Measurements from ENCODE around the gene RAB25.
"Not testable (repeated sequence)": the region's sequence is repeated elsewhere in the genome, so short reads cannot be mapped to it uniquely, and the experiment has no call there.

Gene RAB25

DNA sequence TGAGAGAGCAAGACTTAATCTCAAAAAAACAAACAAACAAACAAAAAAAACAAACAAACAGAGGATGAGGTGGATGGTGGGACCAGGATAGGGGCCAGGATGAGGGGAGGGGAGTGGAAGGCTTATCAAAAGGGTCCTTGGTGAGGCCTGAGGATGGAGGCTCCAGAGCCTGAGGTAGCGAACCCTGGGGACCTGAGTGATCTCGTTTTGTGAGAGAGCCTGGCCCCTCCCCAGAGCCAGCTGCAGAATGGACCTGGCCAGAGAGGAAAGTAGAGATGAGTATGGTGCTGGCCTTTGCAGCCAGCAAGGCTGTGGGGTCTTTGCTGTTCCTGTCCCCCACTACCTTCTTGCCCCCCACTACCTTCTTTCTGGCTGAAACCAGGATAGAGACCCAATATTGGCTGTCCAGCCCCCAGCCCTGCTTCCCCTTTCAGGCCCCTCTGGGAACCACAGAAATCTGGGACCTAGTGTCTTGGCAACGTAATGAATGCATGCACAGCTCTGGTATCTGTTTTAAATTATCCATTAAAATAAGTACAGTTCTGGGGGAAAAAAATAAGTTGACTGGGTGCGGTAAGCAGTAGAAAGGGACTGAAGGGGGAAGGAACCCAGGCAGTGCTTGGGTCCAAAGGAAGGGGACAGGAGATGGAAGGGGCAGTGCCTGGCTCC is 52.5 kb downstream of the RAB25 start:
- Histone ChIP-seq H3K4me1 (ENCODE audit: control insufficient read depth, insufficient read depth, low read length) (peaks cover 15% of the 10 kb centered on the region), H3K27ac (ENCODE audit: low read depth, low read length) (peak overlapping the region; percentile 100), H3K4me3 (ENCODE audit: low read length) (peak overlapping the region; percentile 17), H3K36me3 (ENCODE audit: control insufficient read depth, insufficient read depth, low read length) (peaks cover 3% of the 10 kb centered on the region), H3K27me3 (ENCODE audit: control insufficient read depth, insufficient read depth, low read length) (peaks cover 2% of the 10 kb centered on the region), H3K9ac (ENCODE audit: low read length) (no peak overlapping the region)

DNA sequence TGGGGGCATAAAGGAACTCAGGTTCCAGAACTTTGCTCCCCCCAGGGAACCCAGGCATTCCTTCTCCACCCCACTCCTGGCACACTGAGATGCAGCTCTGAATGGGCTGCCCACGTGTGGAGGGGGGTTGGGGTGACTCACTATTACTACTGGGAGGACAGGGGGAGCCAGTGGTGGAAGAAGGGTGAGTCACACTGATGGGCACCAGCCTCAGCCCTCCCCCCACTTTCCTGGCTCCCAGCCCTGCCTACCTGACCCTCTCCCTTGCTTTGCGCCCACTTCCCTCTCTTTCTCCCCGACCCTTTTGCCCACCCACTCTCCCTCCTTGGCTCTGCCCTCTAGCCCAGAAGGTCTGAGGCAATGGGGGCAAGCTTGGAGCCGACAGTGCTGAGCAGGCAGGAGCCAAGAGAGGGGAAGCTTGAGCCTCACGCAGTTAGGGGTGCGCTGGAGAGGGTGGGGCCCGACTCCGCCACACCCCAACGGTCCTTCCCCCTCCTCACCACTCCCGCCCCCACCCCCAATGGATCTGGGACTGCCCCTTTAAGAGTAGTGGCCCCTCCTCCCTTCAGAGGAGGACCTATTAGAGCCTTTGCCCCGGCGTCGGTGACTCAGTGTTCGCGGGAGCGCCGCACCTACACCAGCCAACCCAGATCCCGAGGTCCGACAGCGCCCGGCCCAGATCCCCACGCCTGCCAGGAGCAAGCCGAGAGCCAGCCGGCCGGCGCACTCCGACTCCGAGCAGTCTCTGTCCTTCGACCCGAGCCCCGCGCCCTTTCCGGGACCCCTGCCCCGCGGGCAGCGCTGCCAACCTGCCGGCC is 53.4 kb downstream of the RAB25 start, which contains the start of gene LMNA:
TSS of gene LMNA (plus strand) at position 611 of the 818 bp plus-strand sequence. CDS start 208 bp downstream, outside the sequence.
- Histone ChIP-seq H3K27me3 (ENCODE audit: control insufficient read depth, insufficient read depth, low read length) (peaks cover 2% of the 10 kb centered on the region), H3K4me1 (ENCODE audit: control insufficient read depth, insufficient read depth, low read length) (peaks cover 20% of the 10 kb centered on the region), H3K9ac (ENCODE audit: low read length) (peak within 1 kb of the TSS; percentile 99), H3K27ac (ENCODE audit: low read depth, low read length) (peak within 1 kb of the TSS; percentile 100), H3K4me3 (ENCODE audit: low read length) (peak within 1 kb of the TSS; percentile 100), H3K36me3 (ENCODE audit: control insufficient read depth, insufficient read depth, low read length) (peaks cover 3% of the 10 kb centered on the region)

DNA sequence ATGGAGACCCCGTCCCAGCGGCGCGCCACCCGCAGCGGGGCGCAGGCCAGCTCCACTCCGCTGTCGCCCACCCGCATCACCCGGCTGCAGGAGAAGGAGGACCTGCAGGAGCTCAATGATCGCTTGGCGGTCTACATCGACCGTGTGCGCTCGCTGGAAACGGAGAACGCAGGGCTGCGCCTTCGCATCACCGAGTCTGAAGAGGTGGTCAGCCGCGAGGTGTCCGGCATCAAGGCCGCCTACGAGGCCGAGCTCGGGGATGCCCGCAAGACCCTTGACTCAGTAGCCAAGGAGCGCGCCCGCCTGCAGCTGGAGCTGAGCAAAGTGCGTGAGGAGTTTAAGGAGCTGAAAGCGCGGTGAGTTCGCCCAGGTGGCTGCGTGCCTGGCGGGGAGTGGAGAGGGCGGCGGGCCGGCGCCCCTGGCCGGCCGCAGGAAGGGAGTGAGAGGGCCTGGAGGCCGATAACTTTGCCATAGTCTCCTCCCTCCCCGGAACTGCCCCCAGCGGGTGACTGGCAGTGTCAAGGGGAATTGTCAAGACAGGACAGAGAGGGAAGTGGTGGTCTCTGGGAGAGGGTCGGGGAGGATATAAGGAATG is 54.1 kb downstream of the RAB25 start:
- H3K4me1 ChIP-seq (ENCODE audit: control insufficient read depth, insufficient read depth, low read length) = peaks cover 26% of the 10 kb centered on the region
- peak overlapping the region; percentile 100 for H3K27ac ChIP-seq (ENCODE audit: low read depth, low read length)
- peaks cover 3% of the 10 kb centered on the region for H3K36me3 ChIP-seq (ENCODE audit: control insufficient read depth, insufficient read depth, low read length)

DNA sequence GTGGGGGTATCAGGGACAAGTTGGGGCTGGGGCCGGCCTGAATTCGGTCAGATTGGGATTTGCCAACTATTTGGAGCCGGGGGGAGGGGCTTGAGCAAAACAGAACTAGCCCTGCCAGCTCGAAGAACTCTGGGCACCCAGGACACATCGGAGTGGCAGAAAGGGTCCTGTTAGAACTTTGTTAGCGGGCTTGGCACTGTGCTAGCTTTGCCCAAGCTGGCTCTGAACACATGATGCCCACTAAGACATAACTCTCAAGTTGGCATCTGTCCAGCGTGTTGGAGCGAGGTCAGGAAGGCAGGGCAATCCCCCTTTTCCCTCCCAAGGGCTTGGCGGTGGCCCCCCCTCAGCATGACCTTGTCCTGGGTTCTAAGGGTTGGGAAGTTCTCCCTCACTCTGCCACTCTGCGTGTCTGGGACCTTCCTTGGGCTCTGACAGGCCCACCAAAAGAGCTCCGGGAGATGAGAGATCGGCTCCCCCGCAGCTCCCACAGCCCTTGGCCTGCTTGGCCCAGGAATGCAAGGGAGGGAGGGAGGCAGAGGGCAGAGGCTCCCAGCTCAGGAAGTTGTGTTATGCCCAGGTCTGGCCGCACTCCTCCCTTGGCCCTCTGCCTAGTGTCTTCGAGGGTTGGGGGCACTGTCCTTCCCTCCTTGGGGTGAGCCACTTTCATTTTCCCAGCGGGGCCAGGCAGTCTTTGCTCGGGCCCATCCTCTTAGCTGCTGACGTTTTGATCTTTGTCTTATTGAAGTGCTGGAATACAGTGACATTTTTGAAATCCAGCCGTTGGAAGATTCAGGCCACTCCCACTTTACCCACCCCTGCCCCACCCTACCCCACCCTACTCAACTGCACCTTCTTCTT is 54.8 kb downstream of the RAB25 start:
- peak overlapping the region; percentile 100 for H3K4me3 ChIP-seq (ENCODE audit: low read length)
- H3K36me3 ChIP-seq (ENCODE audit: control insufficient read depth, insufficient read depth, low read length) = peaks cover 3% of the 10 kb centered on the region
- peak overlapping the region; percentile 99 for H3K9ac ChIP-seq (ENCODE audit: low read length)
- H3K27me3 ChIP-seq (ENCODE audit: control insufficient read depth, insufficient read depth, low read length) = peaks cover 2% of the 10 kb centered on the region
- H3K27ac ChIP-seq (ENCODE audit: low read depth, low read length) = peak overlapping the region; percentile 100
- peaks cover 34% of the 10 kb centered on the region for H3K4me1 ChIP-seq (ENCODE audit: control insufficient read depth, insufficient read depth, low read length)

More for the DNA sequence above, 54.1 kb downstream of the RAB25 start:
- peak overlapping the region; percentile 99 for H3K9ac ChIP-seq (ENCODE audit: low read length)
- H3K27me3 ChIP-seq (ENCODE audit: control insufficient read depth, insufficient read depth, low read length) = peaks cover 2% of the 10 kb centered on the region
- H3K4me3 ChIP-seq (ENCODE audit: low read length) = peak overlapping the region; percentile 100

DNA sequence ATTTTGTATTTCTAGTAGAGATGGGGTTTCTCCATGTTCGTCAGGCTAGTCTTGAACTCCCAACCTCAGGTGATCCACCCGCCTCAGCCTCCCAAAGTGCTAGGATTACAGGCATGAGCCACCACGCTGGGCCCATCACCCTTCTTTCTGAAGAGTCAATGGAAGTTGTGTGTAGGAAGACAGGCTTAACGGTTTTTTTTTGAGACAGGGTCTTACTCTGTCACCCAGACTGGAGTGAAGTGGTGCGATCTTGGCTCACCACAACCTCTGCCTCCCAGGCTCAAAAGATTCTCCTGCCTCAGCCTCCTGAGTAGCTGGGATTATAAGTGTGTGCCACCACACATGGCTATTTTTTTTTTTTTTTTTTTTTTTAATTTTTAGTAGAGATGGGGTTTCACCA is 55.8 kb downstream of the RAB25 start:
- not testable (repeated sequence) for H3K27me3 ChIP-seq (ENCODE audit: control insufficient read depth, insufficient read depth, low read length); H3K36me3 ChIP-seq (ENCODE audit: control insufficient read depth, insufficient read depth, low read length); H3K9ac ChIP-seq (ENCODE audit: low read length)
- Histone ChIP-seq H3K4me3 (ENCODE audit: low read length) (peak overlapping the region; percentile 100), H3K4me1 (ENCODE audit: control insufficient read depth, insufficient read depth, low read length) (peaks cover 42% of the 10 kb centered on the region), H3K27ac (ENCODE audit: low read depth, low read length) (peak overlapping the region; percentile 100)

DNA sequence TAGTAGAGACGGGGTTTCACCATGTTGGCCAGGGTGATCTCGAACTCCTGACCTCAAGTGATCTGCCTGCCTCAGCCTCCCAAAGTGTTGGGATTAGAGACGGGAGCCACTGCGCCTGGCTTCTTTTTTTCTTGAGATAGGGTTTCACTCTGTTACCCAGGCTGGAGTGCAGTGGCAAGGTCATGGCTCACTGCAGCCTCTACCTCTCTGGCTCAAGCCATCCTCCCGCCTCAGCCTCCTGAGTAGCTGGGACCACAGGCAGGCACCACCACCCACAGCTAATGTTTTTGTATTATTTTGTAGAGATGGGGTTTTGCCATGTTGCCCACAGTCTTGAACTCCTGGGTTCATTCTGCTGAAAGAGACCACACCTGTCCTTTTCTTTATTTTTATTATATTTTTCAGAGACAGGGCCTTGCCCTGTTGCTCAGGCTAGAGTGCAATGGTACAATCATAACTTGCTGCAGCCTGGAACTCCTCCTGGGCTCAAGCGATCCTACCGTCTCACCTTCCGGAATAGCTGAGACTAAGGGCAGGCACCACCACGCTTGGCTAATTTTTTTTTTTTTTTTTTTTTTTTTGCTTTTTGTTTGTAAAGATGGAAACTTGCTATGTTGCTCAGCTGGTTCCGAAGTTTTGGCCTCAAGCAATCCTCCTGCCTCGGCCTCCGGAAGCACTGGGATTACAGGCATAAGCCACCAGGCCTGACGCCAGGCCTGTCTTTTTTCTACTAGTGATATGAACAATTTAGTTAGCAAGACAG is 56.6 kb downstream of the RAB25 start:
- peak overlapping the region; percentile 59 for H3K4me3 ChIP-seq (ENCODE audit: low read length)
- H3K4me1 ChIP-seq (ENCODE audit: control insufficient read depth, insufficient read depth, low read length) = peaks cover 51% of the 10 kb centered on the region
- peak overlapping the region; percentile 79 for H3K27ac ChIP-seq (ENCODE audit: low read depth, low read length)
- peaks cover 2% of the 10 kb centered on the region for H3K27me3 ChIP-seq (ENCODE audit: control insufficient read depth, insufficient read depth, low read length)
- H3K9ac ChIP-seq (ENCODE audit: low read length) = peak overlapping the region; percentile 64
- peaks cover 3% of the 10 kb centered on the region for H3K36me3 ChIP-seq (ENCODE audit: control insufficient read depth, insufficient read depth, low read length)

DNA sequence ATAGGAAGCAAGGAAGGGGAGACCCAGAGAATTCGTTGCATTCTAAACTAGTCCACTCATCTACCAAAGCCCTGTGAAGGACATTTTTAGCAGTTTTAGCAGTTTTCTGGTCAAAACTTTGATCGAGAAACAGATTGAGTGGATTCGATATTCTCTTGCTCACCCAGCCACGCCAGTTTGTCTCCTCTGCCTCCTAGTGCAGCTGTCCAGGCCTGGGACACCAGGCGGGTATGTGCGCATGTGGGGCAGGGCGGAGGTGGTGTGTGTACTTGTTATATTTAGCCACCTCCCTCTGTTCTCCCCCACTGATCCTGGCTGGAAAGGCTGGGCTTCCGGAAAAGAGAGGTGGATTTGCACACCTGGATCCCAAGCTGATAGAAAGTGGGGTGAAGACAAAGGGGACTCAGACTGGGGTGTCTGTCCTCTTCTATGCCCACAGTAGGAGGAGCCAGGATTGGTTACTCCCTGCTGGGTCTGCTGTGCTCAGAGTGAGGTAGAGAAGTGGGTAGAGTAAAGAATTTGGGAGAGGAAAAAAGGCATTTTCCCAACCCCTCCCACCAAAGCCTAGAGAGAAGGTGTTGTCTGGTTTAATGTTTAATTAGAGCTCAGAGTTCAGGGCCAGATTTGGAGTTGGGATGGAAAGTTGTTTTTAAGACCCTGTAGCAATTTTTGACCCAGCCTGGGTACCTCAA is 57.4 kb downstream of the RAB25 start:
- Histone ChIP-seq H3K27ac (ENCODE audit: low read depth, low read length) (peak overlapping the region; percentile 79), H3K4me3 (ENCODE audit: low read length) (peak overlapping the region; percentile 59), H3K4me1 (ENCODE audit: control insufficient read depth, insufficient read depth, low read length) (peaks cover 58% of the 10 kb centered on the region), H3K9ac (ENCODE audit: low read length) (peak overlapping the region; percentile 64), H3K36me3 (ENCODE audit: control insufficient read depth, insufficient read depth, low read length) (peaks cover 3% of the 10 kb centered on the region), H3K27me3 (ENCODE audit: control insufficient read depth, insufficient read depth, low read length) (peaks cover 2% of the 10 kb centered on the region)

DNA sequence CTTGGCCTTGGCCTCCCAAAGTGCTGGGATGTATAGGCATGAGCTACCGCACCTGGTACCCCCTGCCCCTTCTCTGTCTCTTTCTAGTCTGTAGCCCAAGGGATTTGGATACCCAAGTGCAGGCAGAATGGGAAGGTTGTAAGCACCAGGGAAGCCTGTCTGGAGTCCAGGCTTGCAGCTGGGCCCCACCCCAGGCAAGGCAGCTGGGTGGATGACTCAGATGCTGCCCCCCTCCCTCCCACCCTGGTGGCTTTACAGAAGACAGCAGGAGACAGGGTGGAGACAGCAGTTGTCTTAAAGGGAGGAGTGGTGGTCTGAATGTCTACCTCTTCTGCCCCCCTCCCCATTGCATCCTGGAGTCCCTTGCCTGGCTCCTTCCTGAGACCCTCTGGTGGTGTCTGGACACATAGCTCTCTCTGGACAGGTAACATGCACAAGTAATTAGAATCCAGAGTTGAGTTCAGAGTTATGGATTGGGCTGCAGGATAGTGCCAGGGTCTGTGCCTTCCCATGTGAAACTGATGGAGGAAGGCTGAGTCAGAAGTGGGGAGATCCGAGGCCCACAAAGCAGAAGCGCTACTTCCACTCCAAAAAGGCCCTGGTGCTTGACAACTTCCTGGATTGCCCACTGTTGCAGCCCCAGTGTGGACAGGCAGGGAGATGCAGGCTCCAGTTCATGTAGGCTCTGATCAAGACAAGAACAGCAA is 58.7 kb downstream of the RAB25 start:
- Histone ChIP-seq H3K36me3 (ENCODE audit: control insufficient read depth, insufficient read depth, low read length) (peaks cover 3% of the 10 kb centered on the region), H3K27me3 (ENCODE audit: control insufficient read depth, insufficient read depth, low read length) (peaks cover 2% of the 10 kb centered on the region), H3K9ac (ENCODE audit: low read length) (peak overlapping the region; percentile 37), H3K4me1 (ENCODE audit: control insufficient read depth, insufficient read depth, low read length) (peaks cover 54% of the 10 kb centered on the region), H3K4me3 (ENCODE audit: low read length) (peak overlapping the region; percentile 51), H3K27ac (ENCODE audit: low read depth, low read length) (peak overlapping the region; percentile 73)
